ENCODE measurements around the gene PHF21A. TPM values are rescaled to one million over a fixed set of nuclear protein-coding genes. Genes with fewer than 3 reads are reported as not detected.

The PHF21A gene
- total and polyA plus RNA-seq, 4 donors: 3.6 to 8.5 (median 6.2) TPM

- DNase-seq (ENCODE audit: low spot score): no peak
- Histone ChIP-seq H3K4me3 (ENCODE audit: low read depth in 1 of 3, low read length in 3 of 3) (peak within 1 kb of the TSS in 1 of 3 donors; percentile 51), H3K27me3 (ENCODE audit: control insufficient read depth in 4 of 4, insufficient read depth in 4 of 4, low read length in 3 of 4) (no peaks in the 10 kb centered on the region), H3K27ac (ENCODE audit: low read depth in 1 of 2, low read length in 2 of 2) (no peak within 1 kb of the TSS), H3K9me3 (ENCODE audit: control insufficient read depth in 4 of 4, low read length in 3 of 4) (no peaks in the 10 kb centered on the region), H3K9ac (ENCODE audit: low read depth in 1 of 2, low read length in 2 of 2) (no peak within 1 kb of the TSS), H3K36me3 (ENCODE audit: control insufficient read depth in 4 of 4, insufficient read depth in 3 of 4, low read depth in 1 of 4, low read length in 3 of 4) (no peaks in the 10 kb centered on the region), H3K4me1 (ENCODE audit: control insufficient read depth in 4 of 4, insufficient read depth in 4 of 4, low read length in 3 of 4) (peaks cover 0 to 15% (median 9%) of the 10 kb centered on the region in 4 donors)
- WGBS: 2% methylated on average over 73 of the region's 73 CpGs
- TF ChIP-seq, protein P1, sequence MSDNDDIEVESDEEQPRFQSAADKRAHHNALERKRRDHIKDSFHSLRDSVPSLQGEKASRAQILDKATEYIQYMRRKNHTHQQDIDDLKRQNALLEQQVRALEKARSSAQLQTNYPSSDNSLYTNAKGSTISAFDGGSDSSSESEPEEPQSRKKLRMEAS (IDR thresholded peaks at IDR 0.05): no peak
- TF ChIP-seq TAF1 (conservative IDR thresholded peaks at IDR 0.05) (no peak), YY1 (IDR thresholded peaks at IDR 0.05) (no peak), ATF3 (IDR thresholded peaks at IDR 0.05) (no peak), NR2F2 (IDR thresholded peaks at IDR 0.05) (no peak), HNF4G (IDR thresholded peaks at IDR 0.05) (no peak), FOXA2 (IDR thresholded peaks at IDR 0.05) (no peak), HNF4A (conservative IDR thresholded peaks at IDR 0.05) (no peak), FOXA1 (IDR thresholded peaks at IDR 0.05) (no peak), RXRA (IDR thresholded peaks at IDR 0.05) (no peak), SP1 (IDR thresholded peaks at IDR 0.05) (no peak), ZBTB33 (IDR thresholded peaks at IDR 0.05) (no peak), CTCF (IDR thresholded peaks at IDR 0.05; ENCODE audit: low read depth, low read length, missing input control) (no peak), RAD21 (IDR thresholded peaks at IDR 0.05) (no peak)
Observed at GRCh38 chr11:45922425-45923082, 198.7 kb downstream of the PHF21A start, which contains the start of gene LARGE2. Gene LARGE2 (plus strand): TSS chr11:45922656. CDS start chr11:45922883, 227 bp downstream.

GRCh38 chr11:45921561-45922424, 199.5 kb downstream of the PHF21A start:
- no peaks in the 10 kb centered on the region for H3K36me3 ChIP-seq (ENCODE audit: control insufficient read depth in 4 of 4, insufficient read depth in 3 of 4, low read depth in 1 of 4, low read length in 3 of 4)
- H3K4me1 ChIP-seq (ENCODE audit: control insufficient read depth in 4 of 4, insufficient read depth in 4 of 4, low read length in 3 of 4): peaks cover 4 to 22% (median 12%) of the 10 kb centered on the region in 4 donors
- H3K27me3 ChIP-seq (ENCODE audit: control insufficient read depth in 4 of 4, insufficient read depth in 4 of 4, low read length in 3 of 4): no peaks in the 10 kb centered on the region
- peak overlapping the region in 1 of 3 donors; percentile 51 for H3K4me3 ChIP-seq (ENCODE audit: low read depth in 1 of 3, low read length in 3 of 3)
- TF ChIP-seq RXRA (IDR thresholded peaks at IDR 0.05): no peak
- peak; percentile 22 for TF ChIP-seq SP1 (IDR thresholded peaks at IDR 0.05)
- no peak for TF ChIP-seq GABPA (IDR thresholded peaks at IDR 0.05 in 1 of 2, conservative IDR thresholded peaks at IDR 0.05 in 1 of 2)
- TF ChIP-seq ZBTB33 (IDR thresholded peaks at IDR 0.05): no peak
- no peak overlapping the region for H3K27ac ChIP-seq (ENCODE audit: low read depth in 1 of 2, low read length in 2 of 2)
- no peaks in the 10 kb centered on the region for H3K9me3 ChIP-seq (ENCODE audit: control insufficient read depth in 4 of 4, low read length in 3 of 4)
- 29% methylated on average over 54 of the region's 54 CpGs for WGBS
- no peak overlapping the region for H3K9ac ChIP-seq (ENCODE audit: low read depth in 1 of 2, low read length in 2 of 2)
- DNase-seq (ENCODE audit: low spot score): no peak
